ENCODE data around the gene MGMT.

- TF ChIP-seq POLR2A (IDR thresholded peaks at IDR 0.05) (no peak), CTCF (IDR thresholded peaks at IDR 0.05) (no peak)
These were observed 57.9 kb downstream of the MGMT start for GRCh38 chr10:129524936-129525335.
